ENCODE data around the gene LASP1. TPM values are rescaled to one million over a fixed set of nuclear protein-coding genes. Genes with fewer than 3 reads are reported as not detected.

The LASP1 gene
- total and polyA plus RNA-seq, 2 of the 8 experiments (the other 6 are each of a cell fraction or from before 2014, with no cell fraction given): 114 to 180 TPM

GRCh38 chr17:38926293-38927070 lies 56.6 kb downstream of the LASP1 start:
- Histone ChIP-seq H3K27me3 (replicated peaks in 1 of 4; ENCODE audit: control insufficient read depth in 3 of 4, extremely low read depth in 1 of 4, insufficient read depth in 3 of 4, low read length in 3 of 4) (no peaks in the 10 kb centered on the region), H2BK120ac (replicated peaks; ENCODE audit: low read depth, low read length) (no peak overlapping the region), H3K4ac (replicated peaks; ENCODE audit: insufficient read length, low read depth, low read length) (no peak overlapping the region), H3K79me2 (ENCODE audit: control insufficient read depth in 1 of 2, insufficient read depth in 2 of 2, low read length in 2 of 2) (no peaks in the 10 kb centered on the region), H3K9me3 (ENCODE audit: insufficient read depth in 2 of 2, low read depth in 1 of 2, low read length in 1 of 2) (no peaks in the 10 kb centered on the region), H3K27ac (ENCODE audit: low read depth, low read length) (no peak overlapping the region), H2AK5ac (ENCODE audit: low read depth, low read length) (no peak overlapping the region), H3K4me1 (replicated peaks in 1 of 4; ENCODE audit: control insufficient read depth in 3 of 4, insufficient read depth in 4 of 4, low read length in 3 of 4) (peaks cover 0 to 13% (median 9%) of the 10 kb centered on the region in 4 experiments; a peak in 6 of 7 replicates), H3K23ac (ENCODE audit: insufficient read length) (no peak overlapping the region), H2BK15ac (ENCODE audit: low read length) (peak overlapping the region; percentile 61; the same call in 1 of the 2 replicates), H3K9ac (replicated peaks in 1 of 4; ENCODE audit: extremely low read depth in 1 of 4, low read depth in 3 of 4, low read length in 3 of 4) (no peak overlapping the region), H3K4me3 (ENCODE audit: extremely low read depth in 1 of 4, insufficient read depth in 2 of 4, low read depth in 3 of 4, low read length in 4 of 4) (no peak overlapping the region), H3K56ac (replicated peaks; ENCODE audit: insufficient read length, low read depth, low read length) (no peak overlapping the region), H2AFZ (ENCODE audit: low read length) (no peak overlapping the region), H3K14ac (ENCODE audit: insufficient read length) (no peak overlapping the region), H2BK12ac (ENCODE audit: low read depth, low read length) (no peak overlapping the region), H3K79me1 (ENCODE audit: low read depth, low read length) (no peaks in the 10 kb centered on the region), H2BK5ac (ENCODE audit: low read depth, low read length) (no peak overlapping the region), H3K36me3 (ENCODE audit: control insufficient read depth in 2 of 4, insufficient read depth in 4 of 4, low read length in 3 of 4) (no peaks in the 10 kb centered on the region), H4K5ac (ENCODE audit: insufficient read length, low read depth, low read length) (no peak overlapping the region), H3K4me2 (ENCODE audit: insufficient read depth in 1 of 2, low read depth in 2 of 2, low read length in 2 of 2) (no peak overlapping the region; a peak in 1 of 4 replicates), H4K8ac (ENCODE audit: extremely low read depth, insufficient read depth, low read length) (no peak overlapping the region), H4K20me1 (replicated peaks in 1 of 2; ENCODE audit: control insufficient read depth in 1 of 2, insufficient read depth in 2 of 2, low read length in 2 of 2) (peaks cover 2% of the 10 kb centered on the region in 2 experiments), H2BK20ac (ENCODE audit: low read length) (no peak overlapping the region), H3K18ac (ENCODE audit: extremely low read depth, low read length) (no peak overlapping the region), H3K23me2 (ENCODE audit: low read depth, low read length) (no peaks in the 10 kb centered on the region), H4K91ac (replicated peaks; ENCODE audit: insufficient read length, low read length) (no peak overlapping the region)
- FAIRE-seq: no peak
- POLR2A ChIA-PET (ENCODE audit: partially characterized antibody): interaction anchor here (1.3 to 14.4 kb wide), 5 partner anchors 17 to 56 kb away, joined by 4 to 98 read pairs (median 4); partner anchors contain the start of gene LASP1
- WGBS, 2 experiments (ENCODE audit: extremely low coverage in 1 of 2, insufficient coverage in 1 of 2, insufficient read length in 1 of 2, insufficient replicate concordance in 2 of 2, low coverage in 1 of 2, low lambda C conversion rate in 2 of 2, missing lambda C conversion rate in 1 of 2): 94% methylated on average over 2 of the region's 2 CpGs; no CpG with 5 or more reads in 1 of the 2 experiments
- DNase-seq (ENCODE audit: low read depth in 1 of 2, low spot score in 2 of 2): no peak
- TF ChIP-seq CREB1 (IDR thresholded peaks at IDR 0.05): no peak
- CTCF ChIA-PET (ENCODE audit: partially characterized antibody): interaction anchor here (0.5 to 5.2 kb wide), 7 partner anchors 8 to 248 kb away, joined by 3 to 40 read pairs (median 9); no protein-coding TSS in a partner anchor

Measured in H1 (cell line).